GM06990 (cell line): ENCODE measurements around the gene PJVK.

Experiments used
- DNase-seq: peaks from one replicate; pipeline ENCODE4 v3.0.0-alpha.2; 2011; ENCODE audit not compliant: insufficient read length; ENCODE audit errors: extremely low read depth
- H3K27me3 ChIP-seq: replicated peaks from 2 replicates; pipeline ENCODE4 v1.6.0; 2011; ENCODE audit warnings: low read length; ENCODE audit not compliant: control insufficient read depth, insufficient read depth
- H3K36me3 ChIP-seq: 2 replicates; pipeline ENCODE4 v1.5.1; 2011; ENCODE audit warnings: low read length; ENCODE audit not compliant: control insufficient read depth, insufficient read depth
- H3K4me3 ChIP-seq: replicated peaks from 2 replicates; pipeline ENCODE4 v1.5.1; 2011; ENCODE audit warnings: low read depth, mild to moderate bottlenecking, control low read depth, low read length
- CTCF ChIP-seq: IDR thresholded peaks from 2 replicates; pipeline ENCODE4 v1.5.1; 2011; ENCODE audit warnings: low read length, control low read depth, mild to moderate bottlenecking, inconsistent platforms; ENCODE audit not compliant: insufficient read depth, poor library complexity, severe bottlenecking

The PJVK gene

GRCh38 chr2:178426388-178426787 is 24.8 kb upstream of the PJVK start:
- peaks cover 14% of the 10 kb centered on the region for H3K36me3 ChIP-seq
- DNase-seq: no peak
- no peak for TF ChIP-seq CTCF

DNA sequence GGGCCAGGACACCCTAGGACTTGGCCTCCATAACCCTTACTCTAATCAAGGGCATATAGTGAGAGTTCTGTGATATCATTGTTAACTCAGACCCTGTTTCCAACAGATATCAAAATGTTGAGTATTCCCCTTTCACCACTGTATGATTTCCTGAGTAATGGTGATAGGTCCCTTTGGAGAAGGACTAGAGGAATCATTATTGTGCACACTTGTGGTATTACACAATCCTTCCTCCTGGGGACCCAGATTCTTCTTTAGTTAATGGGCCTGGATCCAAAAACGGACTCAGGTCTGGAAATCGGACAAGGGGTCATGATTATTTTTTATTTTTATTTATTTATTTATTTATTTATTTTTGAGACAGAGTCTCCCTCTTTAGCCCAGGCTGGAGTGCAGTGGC is 23.7 kb upstream of the PJVK start:
- peaks cover 16% of the 10 kb centered on the region for H3K36me3 ChIP-seq
- H3K27me3 ChIP-seq: no peaks in the 10 kb centered on the region
- DNase-seq: no peak
- no peak for TF ChIP-seq CTCF
- H3K4me3 ChIP-seq: no peak overlapping the region

More at GRCh38 chr2:178426388-178426787, 24.8 kb upstream of the PJVK start:
- no peaks in the 10 kb centered on the region for H3K27me3 ChIP-seq
- H3K4me3 ChIP-seq: no peak overlapping the region

DNA sequence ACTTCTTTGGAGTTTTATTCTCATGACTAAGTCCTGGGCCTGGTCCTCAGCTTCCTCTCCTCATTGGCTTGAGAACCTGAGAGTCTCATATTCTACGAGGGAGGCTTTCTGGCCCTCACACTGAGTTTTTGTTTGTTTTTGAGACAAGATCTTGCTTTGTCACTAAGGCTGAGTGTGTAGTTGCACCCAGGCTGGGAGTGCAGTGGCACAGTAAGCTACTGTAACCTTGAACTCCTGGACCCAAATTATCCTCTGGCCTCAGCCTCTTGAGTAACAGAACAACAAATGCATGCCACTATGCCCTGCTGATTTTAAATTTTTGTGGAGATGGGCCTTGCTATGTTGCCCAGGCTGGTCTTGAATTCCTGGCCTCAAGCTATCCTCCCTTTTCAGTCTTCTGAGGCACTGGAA is 22.8 kb upstream of the PJVK start:
- no peaks in the 10 kb centered on the region for H3K27me3 ChIP-seq
- no peak for TF ChIP-seq CTCF
- no peak overlapping the region for H3K4me3 ChIP-seq
- H3K36me3 ChIP-seq: peaks cover 16% of the 10 kb centered on the region
- DNase-seq: no peak

- H3K36me3 ChIP-seq: peaks cover 18% of the 10 kb centered on the region
- DNase-seq: no peak
- no peak overlapping the region for H3K4me3 ChIP-seq
Measured at GRCh38 chr2:178429336-178429735, 21.8 kb upstream of the PJVK start.

DNA sequence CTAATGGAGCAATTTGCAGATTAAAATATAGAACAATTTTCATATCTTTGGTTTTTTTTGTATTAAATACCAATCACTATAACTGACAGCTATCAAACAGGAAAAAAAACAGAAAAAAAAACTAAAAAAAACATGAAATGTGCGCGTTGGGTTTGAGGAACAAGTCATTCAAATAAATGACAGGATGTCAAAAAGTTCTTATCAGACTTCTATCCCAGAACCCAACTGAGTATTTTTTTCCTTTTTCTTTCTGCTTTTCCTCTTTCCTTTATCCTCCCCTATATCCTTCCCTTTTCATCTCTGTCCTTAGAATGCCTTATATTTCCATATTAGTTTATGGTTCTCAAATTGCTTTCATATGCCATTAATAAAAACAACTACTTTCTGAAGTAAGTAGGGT is 14.5 kb upstream of the PJVK start:
- H3K4me3 ChIP-seq: no peak overlapping the region
- TF ChIP-seq CTCF: no peak

More at GRCh38 chr2:178429336-178429735, 21.8 kb upstream of the PJVK start:
- TF ChIP-seq CTCF: no peak
- H3K27me3 ChIP-seq: no peaks in the 10 kb centered on the region

DNA sequence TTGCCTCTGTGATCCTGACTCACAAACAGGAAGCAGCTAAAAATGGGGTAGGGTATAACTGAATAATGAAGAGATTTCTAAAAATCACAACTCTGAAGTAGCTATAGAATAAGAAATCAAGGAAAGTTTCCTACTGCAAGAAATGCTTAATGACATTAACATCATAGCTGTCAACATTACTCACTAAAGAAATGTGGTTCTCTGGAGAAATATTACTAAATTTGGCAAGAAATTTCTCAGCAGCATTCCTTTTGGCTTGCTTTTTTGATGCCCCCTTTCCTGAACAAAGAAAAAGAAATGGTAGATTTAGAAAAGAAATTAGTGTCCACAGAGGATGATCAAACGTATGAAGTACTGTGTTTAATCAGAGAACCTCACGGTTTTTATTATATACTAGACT is 9.8 kb upstream of the PJVK start:
- TF ChIP-seq CTCF: no peak
- H3K27me3 ChIP-seq: no peaks in the 10 kb centered on the region
- peaks cover 5% of the 10 kb centered on the region for H3K36me3 ChIP-seq
- no peak overlapping the region for H3K4me3 ChIP-seq
- no peak for DNase-seq

More for the DNA sequence above, 14.5 kb upstream of the PJVK start:
- DNase-seq: no peak
- no peaks in the 10 kb centered on the region for H3K27me3 ChIP-seq
- peaks cover 10% of the 10 kb centered on the region for H3K36me3 ChIP-seq
